Measurements from ENCODE around the gene MOB3A.

Gene MOB3A

GRCh38 chr19:2049741-2050348, 46.3 kb downstream of the MOB3A start:
- no peak overlapping the region for H2AFZ ChIP-seq (ENCODE audit: low read depth, low read length)

GRCh38 chr19:2048959-2049740, 47.0 kb downstream of the MOB3A start:
- H3K9ac ChIP-seq (ENCODE audit: low read length): peak overlapping the region; percentile 96
- H2AFZ ChIP-seq (ENCODE audit: low read depth, low read length): no peak overlapping the region
- peak overlapping the region; percentile 98 for H3K4me2 ChIP-seq (ENCODE audit: low read length)
- peak overlapping the region; percentile 86 for H3K27ac ChIP-seq (ENCODE audit: low read length)
- peaks cover 65% of the 10 kb centered on the region for H3K36me3 ChIP-seq (replicated peaks; ENCODE audit: low read depth, low read length)
- peaks cover 65% of the 10 kb centered on the region for H4K20me1 ChIP-seq (ENCODE audit: insufficient read depth, low read length)
- no peaks in the 10 kb centered on the region for H3K27me3 ChIP-seq (ENCODE audit: low read depth, low read length)
- peaks cover 73% of the 10 kb centered on the region for H3K79me2 ChIP-seq (ENCODE audit: low read length)
- H3K9me3 ChIP-seq (ENCODE audit: insufficient read depth, low read length): no peaks in the 10 kb centered on the region
- no peak for TF ChIP-seq EZH2phosphoT487 (IDR thresholded peaks at IDR 0.05; ENCODE audit: low read depth)
- TF ChIP-seq, protein P1, sequence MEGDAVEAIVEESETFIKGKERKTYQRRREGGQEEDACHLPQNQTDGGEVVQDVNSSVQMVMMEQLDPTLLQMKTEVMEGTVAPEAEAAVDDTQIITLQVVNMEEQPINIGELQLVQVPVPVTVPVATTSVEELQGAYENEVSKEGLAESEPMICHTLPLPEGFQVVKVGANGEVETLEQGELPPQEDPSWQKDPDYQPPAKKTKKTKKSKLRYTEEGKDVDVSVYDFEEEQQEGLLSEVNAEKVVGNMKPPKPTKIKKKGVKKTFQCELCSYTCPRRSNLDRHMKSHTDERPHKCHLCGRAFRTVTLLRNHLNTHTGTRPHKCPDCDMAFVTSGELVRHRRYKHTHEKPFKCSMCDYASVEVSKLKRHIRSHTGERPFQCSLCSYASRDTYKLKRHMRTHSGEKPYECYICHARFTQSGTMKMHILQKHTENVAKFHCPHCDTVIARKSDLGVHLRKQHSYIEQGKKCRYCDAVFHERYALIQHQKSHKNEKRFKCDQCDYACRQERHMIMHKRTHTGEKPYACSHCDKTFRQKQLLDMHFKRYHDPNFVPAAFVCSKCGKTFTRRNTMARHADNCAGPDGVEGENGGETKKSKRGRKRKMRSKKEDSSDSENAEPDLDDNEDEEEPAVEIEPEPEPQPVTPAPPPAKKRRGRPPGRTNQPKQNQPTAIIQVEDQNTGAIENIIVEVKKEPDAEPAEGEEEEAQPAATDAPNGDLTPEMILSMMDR (IDR thresholded peaks at IDR 0.05; ENCODE audit: low read depth, low read length): no peak
- H3K4me1 ChIP-seq (ENCODE audit: low read length): peaks cover 82% of the 10 kb centered on the region
- H3K4me3 ChIP-seq (ENCODE audit: low read length): peak overlapping the region; percentile 91

More at GRCh38 chr19:2049741-2050348, 46.3 kb downstream of the MOB3A start:
- H3K27ac ChIP-seq (ENCODE audit: low read length): peak overlapping the region; percentile 86
- peak overlapping the region; percentile 91 for H3K4me3 ChIP-seq (ENCODE audit: low read length)
- peaks cover 58% of the 10 kb centered on the region for H4K20me1 ChIP-seq (ENCODE audit: insufficient read depth, low read length)
- H3K4me1 ChIP-seq (ENCODE audit: low read length): peaks cover 80% of the 10 kb centered on the region
- peaks cover 66% of the 10 kb centered on the region for H3K79me2 ChIP-seq (ENCODE audit: low read length)
- no peaks in the 10 kb centered on the region for H3K9me3 ChIP-seq (ENCODE audit: insufficient read depth, low read length)
- H3K9ac ChIP-seq (ENCODE audit: low read length): peak overlapping the region; percentile 96
- no peaks in the 10 kb centered on the region for H3K27me3 ChIP-seq (ENCODE audit: low read depth, low read length)
- H3K4me2 ChIP-seq (ENCODE audit: low read length): peak overlapping the region; percentile 98
- H3K36me3 ChIP-seq (replicated peaks; ENCODE audit: low read depth, low read length): peaks cover 59% of the 10 kb centered on the region
- TF ChIP-seq, protein P1 (IDR thresholded peaks at IDR 0.05; ENCODE audit: low read depth, low read length): no peak
- TF ChIP-seq EZH2phosphoT487 (IDR thresholded peaks at IDR 0.05; ENCODE audit: low read depth): no peak

DNA sequence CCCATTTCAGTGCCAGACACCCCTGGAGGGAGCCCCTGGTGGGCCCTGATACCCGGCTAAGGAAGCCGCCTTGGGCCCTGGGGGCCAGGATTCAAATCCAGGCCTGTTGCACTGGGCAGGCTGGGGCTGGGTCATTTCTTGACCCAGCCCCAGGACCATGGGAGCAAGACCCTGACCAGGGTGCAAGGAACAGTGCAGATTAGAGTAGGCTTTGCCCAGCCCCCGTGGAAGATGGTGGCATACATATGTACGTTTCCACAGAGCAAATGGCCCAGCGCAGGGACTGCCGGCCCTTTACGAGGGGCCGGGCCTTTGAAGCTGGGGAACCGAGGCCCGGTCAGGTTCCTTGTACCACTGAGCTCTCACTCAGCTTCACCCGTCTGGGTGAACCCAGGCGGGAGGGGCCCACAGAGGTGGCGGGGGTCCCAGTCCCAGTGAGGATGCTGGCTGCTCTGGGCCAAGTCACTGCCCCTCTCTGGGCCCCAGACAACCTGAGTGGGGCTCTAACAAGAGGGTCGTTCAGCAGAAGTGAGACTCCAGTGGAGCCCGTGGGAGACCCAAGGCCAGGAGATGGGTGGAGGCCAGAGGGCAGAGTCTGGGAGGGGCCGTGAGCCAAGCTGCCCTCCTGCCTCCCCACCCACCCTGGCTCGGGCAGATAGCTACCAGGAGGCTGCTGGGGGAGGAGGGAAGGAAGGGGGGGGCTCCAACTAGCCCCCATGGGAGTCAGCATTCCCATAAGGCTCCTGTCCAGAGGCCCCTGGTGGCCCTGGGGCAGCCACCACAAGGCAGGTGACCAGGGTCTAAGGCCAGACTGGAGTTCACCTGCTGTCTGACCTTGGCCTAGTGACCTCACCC, 47.8 kb downstream of the MOB3A start:
- H3K4me2 ChIP-seq (ENCODE audit: low read length): peak overlapping the region; percentile 98
- no peaks in the 10 kb centered on the region for H3K27me3 ChIP-seq (ENCODE audit: low read depth, low read length)
- no peak overlapping the region for H2AFZ ChIP-seq (ENCODE audit: low read depth, low read length)
- peaks cover 78% of the 10 kb centered on the region for H3K4me1 ChIP-seq (ENCODE audit: low read length)
- H4K20me1 ChIP-seq (ENCODE audit: insufficient read depth, low read length): peaks cover 73% of the 10 kb centered on the region
- peak overlapping the region; percentile 91 for H3K4me3 ChIP-seq (ENCODE audit: low read length)
- H3K79me2 ChIP-seq (ENCODE audit: low read length): peaks cover 75% of the 10 kb centered on the region
- H3K9me3 ChIP-seq (ENCODE audit: insufficient read depth, low read length): no peaks in the 10 kb centered on the region
- peak overlapping the region; percentile 96 for H3K9ac ChIP-seq (ENCODE audit: low read length)
- H3K36me3 ChIP-seq (replicated peaks; ENCODE audit: low read depth, low read length): peaks cover 67% of the 10 kb centered on the region
- peak overlapping the region; percentile 86 for H3K27ac ChIP-seq (ENCODE audit: low read length)
- TF ChIP-seq, protein P1 (IDR thresholded peaks at IDR 0.05; ENCODE audit: low read depth, low read length): no peak
- TF ChIP-seq EZH2phosphoT487 (IDR thresholded peaks at IDR 0.05; ENCODE audit: low read depth): no peak

Data from OCI-LY3 (cell line).